Measurements from ENCODE around the gene TMEM214. TPM values are rescaled to one million over a fixed set of nuclear protein-coding genes. Genes with fewer than 3 reads are reported as not detected.
A peak's percentile ranks its signal among the peaks of the same experiment; 100 is the strongest.

The TMEM214 gene
- total RNA-seq, 6 experiments from 2014 or later: 119 to 162 (median 144) TPM

DNA sequence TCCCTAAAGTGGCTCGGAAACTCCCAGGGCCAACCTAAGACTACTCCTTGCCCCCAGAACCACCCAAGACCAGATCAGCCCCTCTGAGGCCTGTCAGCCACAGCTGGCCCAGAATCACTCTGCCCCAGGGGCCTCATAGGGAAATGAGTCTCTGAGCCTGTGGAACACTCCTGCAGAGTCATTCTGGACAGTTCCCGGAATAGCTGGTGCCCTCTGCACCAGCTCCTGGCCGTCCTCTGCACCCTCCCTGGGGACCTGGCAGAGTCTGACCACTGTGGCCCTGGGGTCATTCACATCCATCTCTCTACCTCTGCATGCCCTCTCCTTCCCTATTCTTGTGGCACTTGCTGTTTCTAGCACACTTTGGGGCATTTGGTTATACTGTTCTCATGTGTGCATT, 14.6 kb upstream of the TMEM214 start:
- no peak for DNase-seq
- Mint-ChIP-seq H3K4me1 (ENCODE audit: low read depth) (peaks cover 36% of the 10 kb centered on the region), H3K4me3 (no peak overlapping the region), H3K9me3 (no peaks in the 10 kb centered on the region), H3K36me3 (ENCODE audit: low read depth) (no peaks in the 10 kb centered on the region), H3K27me3 (ENCODE audit: insufficient read depth) (no peaks in the 10 kb centered on the region; the same call in 1 of the 2 replicates), H3K27ac (no peak overlapping the region)
- TF ChIP-seq, protein P1, sequence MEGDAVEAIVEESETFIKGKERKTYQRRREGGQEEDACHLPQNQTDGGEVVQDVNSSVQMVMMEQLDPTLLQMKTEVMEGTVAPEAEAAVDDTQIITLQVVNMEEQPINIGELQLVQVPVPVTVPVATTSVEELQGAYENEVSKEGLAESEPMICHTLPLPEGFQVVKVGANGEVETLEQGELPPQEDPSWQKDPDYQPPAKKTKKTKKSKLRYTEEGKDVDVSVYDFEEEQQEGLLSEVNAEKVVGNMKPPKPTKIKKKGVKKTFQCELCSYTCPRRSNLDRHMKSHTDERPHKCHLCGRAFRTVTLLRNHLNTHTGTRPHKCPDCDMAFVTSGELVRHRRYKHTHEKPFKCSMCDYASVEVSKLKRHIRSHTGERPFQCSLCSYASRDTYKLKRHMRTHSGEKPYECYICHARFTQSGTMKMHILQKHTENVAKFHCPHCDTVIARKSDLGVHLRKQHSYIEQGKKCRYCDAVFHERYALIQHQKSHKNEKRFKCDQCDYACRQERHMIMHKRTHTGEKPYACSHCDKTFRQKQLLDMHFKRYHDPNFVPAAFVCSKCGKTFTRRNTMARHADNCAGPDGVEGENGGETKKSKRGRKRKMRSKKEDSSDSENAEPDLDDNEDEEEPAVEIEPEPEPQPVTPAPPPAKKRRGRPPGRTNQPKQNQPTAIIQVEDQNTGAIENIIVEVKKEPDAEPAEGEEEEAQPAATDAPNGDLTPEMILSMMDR (IDR thresholded peaks at IDR 0.05): no peak

GRCh38 chr2:27019459-27019858, 13.3 kb upstream of the TMEM214 start:
- Mint-ChIP-seq H3K27ac (no peak overlapping the region), H3K4me3 (no peak overlapping the region), H3K36me3 (ENCODE audit: low read depth) (no peaks in the 10 kb centered on the region), H3K27me3 (ENCODE audit: insufficient read depth) (no peaks in the 10 kb centered on the region; the same call in 1 of the 2 replicates), H3K9me3 (no peaks in the 10 kb centered on the region), H3K4me1 (ENCODE audit: low read depth) (peaks cover 36% of the 10 kb centered on the region)
- DNase-seq: no peak
- TF ChIP-seq, protein P1 (IDR thresholded peaks at IDR 0.05): no peak

- Mint-ChIP-seq H3K27me3 (ENCODE audit: insufficient read depth) (no peaks in the 10 kb centered on the region; the same call in 1 of the 2 replicates), H3K4me1 (ENCODE audit: low read depth) (peaks cover 33% of the 10 kb centered on the region), H3K9me3 (no peaks in the 10 kb centered on the region), H3K27ac (no peak overlapping the region), H3K36me3 (ENCODE audit: low read depth) (no peaks in the 10 kb centered on the region), H3K4me3 (no peak overlapping the region)
- DNase-seq: no peak
- TF ChIP-seq, protein P1 (IDR thresholded peaks at IDR 0.05): no peak
Measured at GRCh38 chr2:27019931-27020855, 12.6 kb upstream of the TMEM214 start.

- TF ChIP-seq, protein P1 (IDR thresholded peaks at IDR 0.05): no peak
- peak overlapping the region; percentile 69 for H3K27ac Mint-ChIP-seq
Measured at GRCh38 chr2:27021253-27022049, 11.3 kb upstream of the TMEM214 start.

DNA sequence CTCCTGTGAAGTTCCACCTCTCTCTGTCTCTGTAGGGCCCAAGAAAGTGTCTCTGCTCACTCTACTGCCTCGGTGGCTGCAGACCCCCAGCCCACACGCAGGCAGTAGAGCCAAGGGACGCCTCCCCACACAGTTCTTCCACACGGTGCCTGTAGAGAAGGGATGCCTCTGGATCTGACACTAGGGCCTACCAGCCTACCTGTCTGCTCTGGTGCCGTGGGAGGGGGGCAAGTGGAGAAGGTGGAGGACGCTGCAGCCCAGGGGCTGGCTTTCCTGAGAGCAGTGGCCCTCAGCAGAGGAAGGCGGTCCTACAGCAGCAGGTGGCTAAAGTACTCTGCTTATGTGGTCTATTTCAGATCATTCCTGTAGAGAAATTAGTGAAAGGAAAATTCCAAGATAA, 9.0 kb upstream of the TMEM214 start:
- Mint-ChIP-seq H3K4me3 (no peak overlapping the region), H3K36me3 (ENCODE audit: low read depth) (peaks cover 3% of the 10 kb centered on the region), H3K4me1 (ENCODE audit: low read depth) (peaks cover 26% of the 10 kb centered on the region), H3K27ac (no peak overlapping the region), H3K27me3 (ENCODE audit: insufficient read depth) (peaks cover 1% of the 10 kb centered on the region), H3K9me3 (no peaks in the 10 kb centered on the region)
- DNase-seq: no peak
- TF ChIP-seq, protein P1 (IDR thresholded peaks at IDR 0.05): no peak

More at GRCh38 chr2:27021253-27022049, 11.3 kb upstream of the TMEM214 start:
- no peaks in the 10 kb centered on the region for H3K36me3 Mint-ChIP-seq (ENCODE audit: low read depth)
- H3K4me3 Mint-ChIP-seq: no peak overlapping the region
- no peaks in the 10 kb centered on the region; the same call in 1 of the 2 replicates for H3K27me3 Mint-ChIP-seq (ENCODE audit: insufficient read depth)
- peaks cover 22% of the 10 kb centered on the region for H3K4me1 Mint-ChIP-seq (ENCODE audit: low read depth)
- no peaks in the 10 kb centered on the region for H3K9me3 Mint-ChIP-seq
- peak; percentile 46 for DNase-seq

Measured in HFFc6 (cell line).